Caco-2 (cell line): ENCODE results near the gene CCL8. TPM values are rescaled to one million over a fixed set of nuclear protein-coding genes. Genes with fewer than 3 reads are reported as not detected.

Source experiments
- BruUV-seq: library from RNA; stranded (reverse); fragments of 400-500 nt; replicated peaks from 2 replicates; lab custom pipeline; 2021; lab: Mats Ljungman, UMichigan
- CTCF ChIA-PET: fragments of 300-600 bp; sonication (Branson Sonifier 250); formaldehyde crosslinking; loops from one replicate; lab custom pipeline; 2022; ENCODE audit warnings: antibody characterized with exemption; lab: Charles Lee
- POLR2A ChIA-PET: fragments of 300-600 bp; sonication (Branson Sonifier 250); formaldehyde crosslinking; loops from one replicate; lab custom pipeline; 2022; ENCODE audit warnings: antibody characterized with exemption; lab: Charles Lee
- DNase-seq, 2 experiments: peaks; one replicate each; pipeline versions ENCODE4 v3.0.0 to v3.0.0-alpha.2; 2020 to 2022
- H3K27me3 ChIP-seq: replicated peaks from 2 replicates; pipeline ENCODE4 v1.6.0; 2011; ENCODE audit warnings: low read length; ENCODE audit not compliant: control insufficient read depth, insufficient read depth
- H3K36me3 ChIP-seq: 2 replicates; pipeline ENCODE4 v1.5.1; 2011; ENCODE audit warnings: low read length; ENCODE audit not compliant: control insufficient read depth, insufficient read depth
- H3K4me1 ChIP-seq: fragments of 250-450 bp; sonication (Bioruptor Pico); 2 replicates; pipeline ENCODE4 v1.5.1; 2020; ENCODE audit warnings: mild to moderate bottlenecking
- H3K4me3 ChIP-seq: 2 replicates; pipeline ENCODE4 v1.5.1; 2011; ENCODE audit warnings: low read depth, mild to moderate bottlenecking, control low read depth, low read length
- H3K9me3 ChIP-seq: fragments of 250-450 bp; sonication (Bioruptor Pico); 2 replicates; pipeline ENCODE4 v1.5.1; 2020; ENCODE audit warnings: mild to moderate bottlenecking, moderate library complexity
- H3K27ac Mint-ChIP-seq: one replicate; pipeline ENCODE4 v1.8.0; 2022; ENCODE audit warnings: mixed read lengths; ENCODE audit not compliant: unreplicated experiment
- H3K27me3 Mint-ChIP-seq: one replicate; pipeline ENCODE4 v1.8.0; 2022; ENCODE audit warnings: mixed read lengths; ENCODE audit not compliant: insufficient read depth, unreplicated experiment
- H3K36me3 Mint-ChIP-seq: one replicate; pipeline ENCODE4 v1.8.0; 2022; ENCODE audit warnings: mild to moderate bottlenecking, mixed read lengths; ENCODE audit not compliant: insufficient read depth, unreplicated experiment
- H3K4me1 Mint-ChIP-seq: one replicate; pipeline ENCODE4 v1.8.0; 2022; ENCODE audit warnings: low read depth, mixed read lengths; ENCODE audit not compliant: unreplicated experiment
- H3K4me3 Mint-ChIP-seq: one replicate; pipeline ENCODE4 v1.8.0; 2022; ENCODE audit warnings: mild to moderate bottlenecking, moderate library complexity, mixed read lengths; ENCODE audit not compliant: unreplicated experiment
- H3K9me3 Mint-ChIP-seq: one replicate; pipeline ENCODE4 v1.8.0; 2022; ENCODE audit warnings: mixed read lengths; ENCODE audit not compliant: unreplicated experiment
- intact Hi-C: fragments of 100-400 bp; cut with micrococcal nuclease; formaldehyde crosslinking; loops from one replicate; pipeline ENCODE4 v1.10.0; 2022; ENCODE audit not compliant: unreplicated experiment
- total RNA-seq: library from RNA; stranded (reverse); gene quantifications from 2 replicates; pipeline ENCODE4 v1.2.3, GENCODE V29; 2022
- TF ChIP-seq, protein P1 (sequence below), 2 experiments: fragments of 200-600 bp in 1 of 2; IDR thresholded peaks; 1 replicate in 1 of 2; 2 replicates in 1 of 2; pipeline versions ENCODE4 v1.5.1 to v1.8.0; 2011 to 2022; ENCODE audit warnings: antibody characterized with exemption in 1 of 2, control low read depth in 1 of 2, inconsistent platforms in 1 of 2, low read depth in 1 of 2, low read length in 1 of 2, mild to moderate bottlenecking in 1 of 2, moderate library complexity in 1 of 2; ENCODE audit not compliant: insufficient read depth in 1 of 2, severe bottlenecking in 1 of 2, unreplicated experiment in 1 of 2

Gene CCL8
- total RNA-seq, 1 experiment from 2014 or later: not detected

DNA sequence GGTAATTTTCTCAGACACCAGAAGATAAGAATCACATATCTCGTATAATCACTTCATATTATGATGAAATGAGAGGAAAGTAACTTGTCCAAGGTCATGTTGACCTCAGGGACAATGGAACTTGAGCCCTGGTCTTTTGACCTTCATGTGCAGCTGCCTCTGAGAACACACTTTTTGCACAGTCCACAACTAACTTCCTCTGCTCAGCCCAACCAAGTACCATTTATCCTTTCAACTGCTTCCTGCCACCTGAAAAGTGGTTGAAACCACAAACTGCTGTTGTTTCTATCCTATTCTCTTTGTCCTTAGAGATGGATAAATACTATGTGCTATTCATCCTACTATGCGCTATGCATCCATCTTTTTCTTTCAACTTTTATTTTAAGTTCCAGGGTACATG is 46.1 kb downstream of the CCL8 start:
- H3K27me3 Mint-ChIP-seq: peaks cover 14% of the 10 kb centered on the region
- CTCF ChIA-PET: no interaction called here
- Histone ChIP-seq H3K9me3 (no peaks in the 10 kb centered on the region), H3K4me3 (no peak overlapping the region), H3K36me3 (no peaks in the 10 kb centered on the region), H3K4me1 (peaks cover 10% of the 10 kb centered on the region; the same call in 1 of the 2 replicates), H3K27me3 (no peaks in the 10 kb centered on the region)
- H3K36me3 Mint-ChIP-seq: no peaks in the 10 kb centered on the region
- H3K4me1 Mint-ChIP-seq: peaks cover 5% of the 10 kb centered on the region
- TF ChIP-seq, protein P1, sequence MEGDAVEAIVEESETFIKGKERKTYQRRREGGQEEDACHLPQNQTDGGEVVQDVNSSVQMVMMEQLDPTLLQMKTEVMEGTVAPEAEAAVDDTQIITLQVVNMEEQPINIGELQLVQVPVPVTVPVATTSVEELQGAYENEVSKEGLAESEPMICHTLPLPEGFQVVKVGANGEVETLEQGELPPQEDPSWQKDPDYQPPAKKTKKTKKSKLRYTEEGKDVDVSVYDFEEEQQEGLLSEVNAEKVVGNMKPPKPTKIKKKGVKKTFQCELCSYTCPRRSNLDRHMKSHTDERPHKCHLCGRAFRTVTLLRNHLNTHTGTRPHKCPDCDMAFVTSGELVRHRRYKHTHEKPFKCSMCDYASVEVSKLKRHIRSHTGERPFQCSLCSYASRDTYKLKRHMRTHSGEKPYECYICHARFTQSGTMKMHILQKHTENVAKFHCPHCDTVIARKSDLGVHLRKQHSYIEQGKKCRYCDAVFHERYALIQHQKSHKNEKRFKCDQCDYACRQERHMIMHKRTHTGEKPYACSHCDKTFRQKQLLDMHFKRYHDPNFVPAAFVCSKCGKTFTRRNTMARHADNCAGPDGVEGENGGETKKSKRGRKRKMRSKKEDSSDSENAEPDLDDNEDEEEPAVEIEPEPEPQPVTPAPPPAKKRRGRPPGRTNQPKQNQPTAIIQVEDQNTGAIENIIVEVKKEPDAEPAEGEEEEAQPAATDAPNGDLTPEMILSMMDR (IDR thresholded peaks at IDR 0.05; ENCODE audit: insufficient read depth in 1 of 2, low read depth in 1 of 2, low read length in 1 of 2, severe bottlenecking in 1 of 2, unreplicated experiment in 1 of 2): no peak
- H3K9me3 Mint-ChIP-seq: no peaks in the 10 kb centered on the region
- no TSS peak for BruUV-seq
- intact Hi-C loops: no loop called here
- no peak overlapping the region for H3K4me3 Mint-ChIP-seq
- POLR2A ChIA-PET: no interaction called here
- no peak overlapping the region for H3K27ac Mint-ChIP-seq
- DNase-seq: no peak

DNA sequence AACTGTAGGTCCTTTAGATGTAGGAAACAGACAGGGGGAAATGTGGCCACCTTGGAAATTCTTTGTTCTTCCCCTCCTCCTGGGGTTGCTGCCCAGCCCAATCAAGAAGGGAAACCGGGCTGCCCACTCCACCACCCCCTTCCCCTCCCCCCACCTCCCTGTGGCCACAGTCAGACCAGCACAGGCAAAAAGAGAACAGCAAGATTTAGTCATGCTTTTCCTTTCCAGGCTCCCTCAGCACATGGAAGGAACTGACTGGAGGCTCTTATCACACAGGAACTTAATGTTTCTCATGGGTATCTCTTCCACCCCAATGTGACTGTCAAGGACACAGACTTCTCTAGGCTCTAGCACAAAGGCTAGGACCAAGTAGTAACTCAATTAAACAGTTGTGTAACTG is 46.8 kb downstream of the CCL8 start:
- Histone ChIP-seq H3K4me3 (no peak overlapping the region), H3K36me3 (no peaks in the 10 kb centered on the region), H3K27me3 (no peaks in the 10 kb centered on the region), H3K4me1 (peaks cover 9% of the 10 kb centered on the region; the same call in 1 of the 2 replicates), H3K9me3 (no peaks in the 10 kb centered on the region)
- H3K27ac Mint-ChIP-seq: no peak overlapping the region
- ChIA-PET POLR2A (no interaction called here), CTCF (no interaction called here)
- H3K9me3 Mint-ChIP-seq: no peaks in the 10 kb centered on the region
- no peaks in the 10 kb centered on the region for H3K36me3 Mint-ChIP-seq
- intact Hi-C loops: no loop called here
- BruUV-seq: no TSS peak
- peaks cover 14% of the 10 kb centered on the region for H3K27me3 Mint-ChIP-seq
- H3K4me1 Mint-ChIP-seq: peaks cover 7% of the 10 kb centered on the region
- TF ChIP-seq, protein P1 (IDR thresholded peaks at IDR 0.05; ENCODE audit: insufficient read depth in 1 of 2, low read depth in 1 of 2, low read length in 1 of 2, severe bottlenecking in 1 of 2, unreplicated experiment in 1 of 2): no peak
- H3K4me3 Mint-ChIP-seq: no peak overlapping the region
- no peak for DNase-seq

DNA sequence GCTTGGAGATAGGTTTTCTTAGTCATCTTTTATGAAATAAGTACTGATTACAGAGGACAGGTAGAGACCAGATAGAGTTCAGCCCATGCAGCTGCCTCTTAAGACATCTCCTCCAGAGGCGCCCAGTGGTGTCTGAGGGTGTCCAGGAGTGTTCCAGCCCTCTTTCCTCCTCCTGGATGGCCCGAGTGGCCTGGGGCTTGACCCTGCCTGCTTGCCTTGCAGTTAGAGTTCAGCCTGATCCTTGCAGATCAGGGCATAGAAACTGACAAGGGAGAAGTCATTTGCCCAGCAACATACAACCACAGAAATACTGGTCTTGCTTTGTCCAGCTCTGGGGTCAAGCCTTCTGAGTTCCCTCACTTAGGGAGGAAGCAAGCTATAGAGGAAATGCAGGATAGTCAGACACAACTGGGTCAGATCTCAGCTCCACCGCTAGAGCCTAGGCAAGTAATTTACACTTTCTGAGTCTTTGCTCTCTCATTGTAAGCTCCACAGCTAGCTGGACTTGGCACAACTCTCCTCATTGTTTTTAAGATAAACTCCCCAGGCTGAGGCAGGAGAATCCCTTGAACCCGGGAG is 47.4 kb downstream of the CCL8 start:
- no peak for DNase-seq
- Mint-ChIP-seq H3K9me3 (no peaks in the 10 kb centered on the region), H3K4me3 (no peak overlapping the region), H3K27me3 (peaks cover 14% of the 10 kb centered on the region), H3K27ac (no peak overlapping the region), H3K4me1 (peaks cover 6% of the 10 kb centered on the region), H3K36me3 (no peaks in the 10 kb centered on the region)
- H3K36me3 ChIP-seq: no peaks in the 10 kb centered on the region
- H3K9me3 ChIP-seq: no peaks in the 10 kb centered on the region
- no peak overlapping the region for H3K4me3 ChIP-seq
- H3K4me1 ChIP-seq: peaks cover 9% of the 10 kb centered on the region; the same call in 1 of the 2 replicates
- POLR2A ChIA-PET: no interaction called here
- no peaks in the 10 kb centered on the region for H3K27me3 ChIP-seq
- intact Hi-C loops: no loop called here
- TF ChIP-seq, protein P1 (IDR thresholded peaks at IDR 0.05; ENCODE audit: insufficient read depth in 1 of 2, low read depth in 1 of 2, low read length in 1 of 2, severe bottlenecking in 1 of 2, unreplicated experiment in 1 of 2): no peak
- CTCF ChIA-PET: no interaction called here
- no TSS peak for BruUV-seq
